Liver (tissue), 2 donors: ENCODE measurements around the gene EML5.

Source experiments
- FOXA2 ChIP-seq: IDR thresholded peaks from 2 replicates; pipeline ENCODE4 v1.6.1; 2016; ENCODE audit warnings: antibody characterized with exemption
- TF ChIP-seq, protein P1 (sequence below): IDR thresholded peaks from 2 replicates; pipeline ENCODE4 v1.6.1; 2016; ENCODE audit warnings: antibody characterized with exemption
- TF ChIP-seq, protein P2 (sequence below): IDR thresholded peaks from 2 replicates; pipeline ENCODE4 v1.6.1; 2016; ENCODE audit warnings: antibody characterized with exemption, mild to moderate bottlenecking
- TF ChIP-seq, protein P3 (sequence below): fragments of 150-350 bp; IDR thresholded peaks from 2 replicates; pipeline ENCODE4 v1.5.1; 2017; ENCODE audit warnings: improper control_type of control experiment, low read depth, low read length; ENCODE audit not compliant: missing input control
- donor health status: healthy.

DNA sequence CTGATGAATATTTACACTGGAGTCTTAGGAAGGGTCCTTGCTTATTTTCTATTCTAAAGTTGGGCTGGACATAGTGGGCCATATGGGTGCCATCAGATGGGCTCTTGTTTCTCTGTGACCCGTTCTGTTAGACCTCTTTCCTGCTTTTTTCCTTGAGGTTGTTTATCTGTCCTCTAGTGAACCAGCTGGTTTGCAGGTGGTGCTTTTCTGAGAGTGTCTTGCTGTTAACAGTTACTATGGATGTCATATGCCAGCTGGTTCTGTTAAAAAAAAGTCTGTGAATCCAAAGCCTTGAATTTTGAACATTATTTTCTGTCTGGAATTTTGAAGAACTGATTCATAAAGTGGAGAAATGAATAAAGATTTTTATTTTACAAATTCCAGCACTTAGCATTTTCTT, 200.7 kb downstream of the EML5 start:
- TF ChIP-seq, protein P1, sequence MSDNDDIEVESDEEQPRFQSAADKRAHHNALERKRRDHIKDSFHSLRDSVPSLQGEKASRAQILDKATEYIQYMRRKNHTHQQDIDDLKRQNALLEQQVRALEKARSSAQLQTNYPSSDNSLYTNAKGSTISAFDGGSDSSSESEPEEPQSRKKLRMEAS, result no peak
- TF ChIP-seq, protein P2, sequence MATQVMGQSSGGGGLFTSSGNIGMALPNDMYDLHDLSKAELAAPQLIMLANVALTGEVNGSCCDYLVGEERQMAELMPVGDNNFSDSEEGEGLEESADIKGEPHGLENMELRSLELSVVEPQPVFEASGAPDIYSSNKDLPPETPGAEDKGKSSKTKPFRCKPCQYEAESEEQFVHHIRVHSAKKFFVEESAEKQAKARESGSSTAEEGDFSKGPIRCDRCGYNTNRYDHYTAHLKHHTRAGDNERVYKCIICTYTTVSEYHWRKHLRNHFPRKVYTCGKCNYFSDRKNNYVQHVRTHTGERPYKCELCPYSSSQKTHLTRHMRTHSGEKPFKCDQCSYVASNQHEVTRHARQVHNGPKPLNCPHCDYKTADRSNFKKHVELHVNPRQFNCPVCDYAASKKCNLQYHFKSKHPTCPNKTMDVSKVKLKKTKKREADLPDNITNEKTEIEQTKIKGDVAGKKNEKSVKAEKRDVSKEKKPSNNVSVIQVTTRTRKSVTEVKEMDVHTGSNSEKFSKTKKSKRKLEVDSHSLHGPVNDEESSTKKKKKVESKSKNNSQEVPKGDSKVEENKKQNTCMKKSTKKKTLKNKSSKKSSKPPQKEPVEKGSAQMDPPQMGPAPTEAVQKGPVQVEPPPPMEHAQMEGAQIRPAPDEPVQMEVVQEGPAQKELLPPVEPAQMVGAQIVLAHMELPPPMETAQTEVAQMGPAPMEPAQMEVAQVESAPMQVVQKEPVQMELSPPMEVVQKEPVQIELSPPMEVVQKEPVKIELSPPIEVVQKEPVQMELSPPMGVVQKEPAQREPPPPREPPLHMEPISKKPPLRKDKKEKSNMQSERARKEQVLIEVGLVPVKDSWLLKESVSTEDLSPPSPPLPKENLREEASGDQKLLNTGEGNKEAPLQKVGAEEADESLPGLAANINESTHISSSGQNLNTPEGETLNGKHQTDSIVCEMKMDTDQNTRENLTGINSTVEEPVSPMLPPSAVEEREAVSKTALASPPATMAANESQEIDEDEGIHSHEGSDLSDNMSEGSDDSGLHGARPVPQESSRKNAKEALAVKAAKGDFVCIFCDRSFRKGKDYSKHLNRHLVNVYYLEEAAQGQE, result no peak
- TF ChIP-seq, protein P3, sequence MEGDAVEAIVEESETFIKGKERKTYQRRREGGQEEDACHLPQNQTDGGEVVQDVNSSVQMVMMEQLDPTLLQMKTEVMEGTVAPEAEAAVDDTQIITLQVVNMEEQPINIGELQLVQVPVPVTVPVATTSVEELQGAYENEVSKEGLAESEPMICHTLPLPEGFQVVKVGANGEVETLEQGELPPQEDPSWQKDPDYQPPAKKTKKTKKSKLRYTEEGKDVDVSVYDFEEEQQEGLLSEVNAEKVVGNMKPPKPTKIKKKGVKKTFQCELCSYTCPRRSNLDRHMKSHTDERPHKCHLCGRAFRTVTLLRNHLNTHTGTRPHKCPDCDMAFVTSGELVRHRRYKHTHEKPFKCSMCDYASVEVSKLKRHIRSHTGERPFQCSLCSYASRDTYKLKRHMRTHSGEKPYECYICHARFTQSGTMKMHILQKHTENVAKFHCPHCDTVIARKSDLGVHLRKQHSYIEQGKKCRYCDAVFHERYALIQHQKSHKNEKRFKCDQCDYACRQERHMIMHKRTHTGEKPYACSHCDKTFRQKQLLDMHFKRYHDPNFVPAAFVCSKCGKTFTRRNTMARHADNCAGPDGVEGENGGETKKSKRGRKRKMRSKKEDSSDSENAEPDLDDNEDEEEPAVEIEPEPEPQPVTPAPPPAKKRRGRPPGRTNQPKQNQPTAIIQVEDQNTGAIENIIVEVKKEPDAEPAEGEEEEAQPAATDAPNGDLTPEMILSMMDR, result no peak
- TF ChIP-seq FOXA2, result no peak
